Small intestine (tissue), 7 donors: ENCODE measurements around the gene AIG1. TPM values are rescaled to one million over a fixed set of nuclear protein-coding genes. Genes with fewer than 3 reads are reported as not detected.
A peak's percentile ranks its signal among the peaks of the same experiment; 100 is the strongest.
"Not testable (repeated sequence)": the region's sequence is repeated elsewhere in the genome, so short reads cannot be mapped to it uniquely, and the experiment has no call there.

Source experiments
- DNase-seq, 2 donors: peaks; one replicate each; pipeline versions ENCODE4 v3.0.0 to v3.0.0-alpha.2; 2013
- FAIRE-seq: peaks from 2 replicates; lab custom pipeline; 2012; peaks lifted over from hg19 to GRCh38; lab: Jason Lieb, UNC
- H3K27ac ChIP-seq, 3 donors: one replicate each; pipeline ENCODE4 v1.5.1; 2013; ENCODE audit warnings: low read length in 2 of 3, mild to moderate bottlenecking in 2 of 3, control low read depth in 1 of 3, inconsistent platforms in 1 of 3, low read depth in 1 of 3, moderate library complexity in 1 of 3
- H3K27me3 ChIP-seq, 3 donors: one replicate each; pipeline ENCODE4 v1.6.1; 2013; ENCODE audit warnings: low read length in 3 of 3, inconsistent platforms in 1 of 3; ENCODE audit not compliant: control insufficient read depth in 3 of 3, insufficient read depth in 3 of 3
- H3K36me3 ChIP-seq, 3 donors: one replicate each; pipeline ENCODE4 v1.6.1; 2013; ENCODE audit warnings: low read length in 3 of 3, inconsistent platforms in 1 of 3, low read depth in 1 of 3, mild to moderate bottlenecking in 1 of 3, moderate library complexity in 1 of 3; ENCODE audit not compliant: control insufficient read depth in 3 of 3, insufficient read depth in 2 of 3
- H3K4me1 ChIP-seq, 3 donors: one replicate each; pipeline ENCODE4 v1.6.1; 2013; ENCODE audit warnings: low read length in 2 of 3, inconsistent platforms in 1 of 3, low read depth in 1 of 3, mild to moderate bottlenecking in 1 of 3, moderate library complexity in 1 of 3; ENCODE audit not compliant: control insufficient read depth in 3 of 3, insufficient read depth in 2 of 3
- H3K4me3 ChIP-seq, 3 donors: one replicate each; pipeline ENCODE4 v1.5.1; 2013; ENCODE audit warnings: low read length in 3 of 3, control low read depth in 1 of 3, inconsistent platforms in 1 of 3, low read depth in 1 of 3, mild to moderate bottlenecking in 1 of 3, moderate library complexity in 1 of 3
- H3K9me3 ChIP-seq, 2 donors: one replicate each; pipeline ENCODE4 v1.6.1; 2013; ENCODE audit warnings: low read depth in 1 of 2, low read length in 1 of 2; ENCODE audit not compliant: control insufficient read depth in 2 of 2, insufficient read depth in 1 of 2
- WGBS, 3 donors: extraction: QIAGEN DNeasy Blood & Tissue Kit; methylation state at CpG; one replicate each; pipeline ENCODE4 v1.1.7; 2013; 5-methylcytosine and 5-hydroxymethylcytosine counted together
- polyA plus RNA-seq, 4 donors: library from polyadenylated mRNA; stranded (reverse) in 3 of 4; unstranded in 1 of 4; fragments of 200-250 nt in 3 of 4; fragments of 120-200 nt in 1 of 4; gene quantifications; one replicate each; pipeline versions ENCODE4 v1.2.1 to v1.2.3, GENCODE V29; 2013
- donor health status: healthy with polysubstance abuse.
- donor health status: control.
- donor health status: control.
- donor health status: Bipolar disorder and iron deficiency.
- donor health status: healthy.

Gene AIG1
- polyA plus RNA-seq, 4 donors, result 56.6 to 244 (median 79.0) TPM

DNA sequence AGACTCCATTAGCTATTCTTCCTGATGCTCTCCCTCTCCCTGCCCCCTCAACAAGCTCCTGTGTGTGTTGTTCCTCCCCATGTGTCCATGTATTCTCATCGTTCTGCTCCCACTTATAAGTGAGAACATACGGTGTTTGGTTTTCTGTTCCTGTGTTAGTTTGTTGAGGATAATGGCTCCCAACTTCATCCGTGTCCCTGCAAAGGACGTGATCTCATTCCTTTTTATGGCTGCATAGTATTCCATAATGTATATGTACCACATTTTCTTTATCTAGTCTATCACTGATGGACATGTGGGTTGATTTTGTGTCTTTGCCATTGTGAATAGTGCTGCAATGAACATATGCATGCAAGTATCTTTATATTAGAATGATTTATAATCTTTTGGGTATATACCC lies 16.3 kb upstream of the AIG1 start:
- WGBS, 3 donors, result 87 to 95% (median 94%) methylated on average over 4 of the region's 4 CpGs
- DNase-seq, FAIRE-seq, H3K36me3 ChIP-seq, H3K27me3 ChIP-seq, H3K27ac ChIP-seq, H3K9me3 ChIP-seq, H3K4me1 ChIP-seq, H3K4me3 ChIP-seq: not testable (repeated sequence)

DNA sequence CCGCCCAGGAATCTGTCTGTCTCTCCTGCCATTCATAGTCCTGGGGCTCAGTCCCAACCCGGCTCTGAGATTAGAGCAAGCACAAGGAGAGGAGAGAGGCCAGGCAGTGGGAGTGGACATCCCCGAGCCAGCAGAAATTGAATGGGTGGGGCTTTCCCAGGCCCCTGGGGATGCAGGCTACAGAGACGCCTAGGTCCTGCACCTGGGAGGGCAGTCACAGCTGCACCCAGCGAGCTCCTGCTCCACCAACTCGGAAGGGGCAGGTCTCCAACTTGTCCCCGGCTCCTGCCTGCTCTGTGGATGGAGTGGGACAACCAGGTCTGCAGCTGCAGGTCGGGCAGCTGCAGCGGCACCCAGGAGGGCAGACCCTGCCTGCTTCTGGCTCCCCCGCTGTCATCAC lies 11.1 kb upstream of the AIG1 start:
- H3K9me3 ChIP-seq, result peaks cover 0 to 9% of the 10 kb centered on the region in 2 donors
- H3K36me3 ChIP-seq, result no peaks in the 10 kb centered on the region
- H3K27me3 ChIP-seq, result no peaks in the 10 kb centered on the region
- H3K4me3 ChIP-seq, result no peak overlapping the region
- H3K27ac ChIP-seq, result no peak overlapping the region
- FAIRE-seq, result no peak
- DNase-seq, result no peak
- WGBS, 3 donors, result 89 to 90% (median 90%) methylated on average over 8 to 10 of the region's 10 CpGs
- H3K4me1 ChIP-seq, result no peaks in the 10 kb centered on the region

DNA sequence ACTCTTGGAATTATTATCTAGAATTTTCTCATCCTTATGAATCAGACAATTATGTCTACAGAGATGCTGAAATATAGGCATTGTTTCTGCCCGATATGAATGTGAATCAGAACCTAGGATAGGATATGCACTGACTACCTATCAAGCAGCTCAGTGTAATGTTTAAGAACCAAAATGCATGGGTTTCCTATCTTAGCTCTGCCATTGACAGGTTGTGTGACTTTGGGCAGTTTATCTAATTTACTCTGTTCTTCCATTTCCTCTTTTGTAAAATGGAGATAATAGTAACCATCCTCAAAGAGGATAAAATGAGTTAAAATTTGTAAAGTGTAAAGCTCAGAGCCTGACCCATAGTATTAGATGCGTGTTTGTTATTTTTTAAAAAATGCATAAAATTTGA lies 10.2 kb upstream of the AIG1 start:
- Histone ChIP-seq H3K4me3 (no peak overlapping the region), H3K4me1 (no peaks in the 10 kb centered on the region), H3K27me3 (no peaks in the 10 kb centered on the region), H3K27ac (no peak overlapping the region), H3K9me3 (peaks cover 0 to 9% of the 10 kb centered on the region in 2 donors), H3K36me3 (no peaks in the 10 kb centered on the region)
- FAIRE-seq (no peak), DNase-seq (no peak)
- 91 to 95% (median 91%) methylated on average over 2 of the region's 2 CpGs for WGBS, 3 donors

DNA sequence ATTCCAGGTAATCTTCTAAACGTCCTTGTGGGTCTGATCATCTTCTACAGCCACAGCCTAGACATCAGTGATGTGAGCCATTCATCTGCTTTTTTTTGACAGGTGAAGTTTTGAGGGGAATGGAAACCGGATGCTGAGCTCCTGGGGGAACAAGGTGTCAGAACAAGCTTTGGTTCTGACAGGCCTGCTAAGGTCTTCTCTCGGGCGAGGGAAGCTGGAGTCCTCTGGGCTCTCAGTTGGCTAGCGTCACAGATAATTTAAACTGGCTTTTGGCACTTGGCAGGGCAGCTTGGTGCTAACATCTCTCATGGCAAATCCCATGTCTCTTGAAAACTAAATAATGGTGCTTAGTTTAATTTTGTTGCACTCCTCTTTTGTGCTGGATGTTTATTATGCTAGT lies 8.4 kb upstream of the AIG1 start:
- no peaks in the 10 kb centered on the region for H3K4me1 ChIP-seq
- H3K27me3 ChIP-seq, result no peaks in the 10 kb centered on the region
- H3K27ac ChIP-seq, result no peak overlapping the region
- 82 to 90% (median 83%) methylated on average over 5 of the region's 5 CpGs for WGBS, 3 donors
- H3K4me3 ChIP-seq, result no peak overlapping the region
- no peak for DNase-seq
- no peak for FAIRE-seq
- peaks cover 0 to 9% of the 10 kb centered on the region in 2 donors for H3K9me3 ChIP-seq
- H3K36me3 ChIP-seq, result no peaks in the 10 kb centered on the region

- no peak for DNase-seq
- no peak for FAIRE-seq
These were observed 6.8 kb upstream of the AIG1 start for GRCh38 chr6:143053856-143054255.

DNA sequence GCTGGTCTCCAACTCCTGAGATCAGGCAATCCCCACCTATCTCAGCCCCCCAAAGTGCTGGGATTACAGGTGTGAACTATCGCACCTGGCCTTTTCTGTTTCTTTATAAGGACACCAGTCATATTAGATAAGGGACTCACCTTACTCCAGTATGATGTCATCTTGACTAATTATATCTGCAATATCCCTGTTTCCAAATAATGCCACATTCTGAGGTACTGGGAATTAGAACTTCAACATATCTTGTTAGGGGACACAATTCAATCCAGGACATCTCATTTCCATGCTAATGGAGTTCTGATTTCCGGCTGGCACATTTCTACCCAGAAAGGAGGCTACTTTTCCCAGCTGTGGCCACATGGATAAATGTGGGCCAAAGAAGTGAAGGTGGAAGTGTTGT lies 6.4 kb upstream of the AIG1 start:
- 84 to 90% (median 88%) methylated on average over 2 of the region's 2 CpGs for WGBS, 3 donors
- Histone ChIP-seq H3K9me3 (peaks cover 0 to 4% of the 10 kb centered on the region in 2 donors), H3K36me3 (no peaks in the 10 kb centered on the region), H3K4me3 (no peak overlapping the region), H3K27me3 (no peaks in the 10 kb centered on the region), H3K4me1 (no peaks in the 10 kb centered on the region), H3K27ac (no peak overlapping the region)
- FAIRE-seq, result no peak
- DNase-seq, result no peak

More at GRCh38 chr6:143053856-143054255, 6.8 kb upstream of the AIG1 start:
- Histone ChIP-seq H3K9me3 (peaks cover 0 to 8% of the 10 kb centered on the region in 2 donors), H3K36me3 (no peaks in the 10 kb centered on the region), H3K27ac (no peak overlapping the region), H3K4me1 (no peaks in the 10 kb centered on the region), H3K4me3 (no peak overlapping the region), H3K27me3 (no peaks in the 10 kb centered on the region)
- WGBS, 3 donors, result 72 to 93% (median 82%) methylated on average over 3 of the region's 3 CpGs

DNA sequence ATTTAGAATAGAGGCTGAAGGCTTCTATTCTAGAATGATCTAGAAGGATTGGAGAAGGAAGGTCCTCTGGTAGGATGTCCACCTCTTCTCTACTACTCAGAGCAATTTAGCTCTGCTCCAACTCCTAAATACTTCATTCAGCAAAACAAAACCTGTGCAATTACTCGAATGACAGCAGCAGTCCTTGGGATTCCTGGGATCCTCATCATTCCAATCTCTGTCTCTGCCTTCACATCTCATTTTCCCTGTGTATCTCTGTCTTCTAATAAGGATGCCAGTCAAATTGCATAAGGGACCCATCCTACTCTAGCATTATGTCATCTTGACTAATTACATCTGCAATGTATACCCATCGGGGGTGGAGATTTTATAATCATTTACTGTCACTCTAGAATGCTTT lies 5.5 kb upstream of the AIG1 start:
- Histone ChIP-seq H3K9me3 (no peaks in the 10 kb centered on the region), H3K4me1 (peaks cover 0 to 3% (median 0%) of the 10 kb centered on the region in 3 donors), H3K27me3 (no peaks in the 10 kb centered on the region), H3K4me3 (no peak overlapping the region), H3K36me3 (no peaks in the 10 kb centered on the region), H3K27ac (no peak overlapping the region)
- FAIRE-seq, result no peak
- DNase-seq, result no peak
- 88 to 94% (median 92%) methylated on average over 2 of the region's 2 CpGs for WGBS, 3 donors

- H3K27ac ChIP-seq, result no peak overlapping the region
- H3K27me3 ChIP-seq, result no peaks in the 10 kb centered on the region
- 82 to 89% (median 88%) methylated on average over 4 of the region's 4 CpGs for WGBS, 3 donors
- DNase-seq (no peak), FAIRE-seq (no peak)
- peaks cover 0 to 3% (median 0%) of the 10 kb centered on the region in 3 donors for H3K4me1 ChIP-seq
- no peak overlapping the region for H3K4me3 ChIP-seq
- H3K36me3 ChIP-seq, result no peaks in the 10 kb centered on the region
- H3K9me3 ChIP-seq, result no peaks in the 10 kb centered on the region
These were observed 4.8 kb upstream of the AIG1 start for GRCh38 chr6:143055891-143056290.

GRCh38 chr6:143058987-143059386 lies 1.7 kb upstream of the AIG1 start:
- H3K27ac ChIP-seq, result peak overlapping the region in 1 of 3 donors; percentile 96
- peaks cover 3 to 27% (median 4%) of the 10 kb centered on the region in 3 donors for H3K4me1 ChIP-seq
- no peaks in the 10 kb centered on the region for H3K36me3 ChIP-seq
- 91 to 97% (median 96%) methylated on average over 7 of the region's 7 CpGs for WGBS, 3 donors
- H3K4me3 ChIP-seq, result no peak overlapping the region
- no peaks in the 10 kb centered on the region for H3K9me3 ChIP-seq
- no peak for FAIRE-seq
- DNase-seq, result no peak
- no peaks in the 10 kb centered on the region for H3K27me3 ChIP-seq
